GM10847 (cell line): ENCODE measurements around the gene AGPAT4.

Experiments used
- POLR2A ChIP-seq: IDR thresholded peaks from 2 replicates; pipeline ENCODE4 v1.6.1; 2011; ENCODE audit not compliant: insufficient read length; ENCODE audit errors: extremely low read depth

AGPAT4 gene

DNA sequence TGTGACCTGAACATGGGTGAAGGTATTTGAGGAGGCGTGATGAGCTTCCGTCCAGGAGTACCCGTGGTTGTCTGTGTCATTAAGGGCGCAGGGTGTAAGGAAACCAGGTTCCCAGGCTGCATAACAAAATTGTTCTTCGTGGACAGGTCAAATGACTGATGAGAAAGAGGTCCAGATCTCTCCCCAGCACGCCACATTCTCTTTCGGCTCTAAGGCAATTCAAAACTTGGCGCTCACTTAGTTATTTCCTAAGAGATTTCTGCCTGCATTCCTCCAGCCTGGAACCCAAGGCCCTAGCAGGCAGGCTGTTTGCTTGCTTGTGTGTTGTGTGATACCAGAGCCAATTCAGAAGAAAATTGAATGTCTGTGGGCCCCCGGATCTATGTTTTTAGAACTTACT is 139.9 kb downstream of the AGPAT4 start:
- no peak for TF ChIP-seq POLR2A

DNA sequence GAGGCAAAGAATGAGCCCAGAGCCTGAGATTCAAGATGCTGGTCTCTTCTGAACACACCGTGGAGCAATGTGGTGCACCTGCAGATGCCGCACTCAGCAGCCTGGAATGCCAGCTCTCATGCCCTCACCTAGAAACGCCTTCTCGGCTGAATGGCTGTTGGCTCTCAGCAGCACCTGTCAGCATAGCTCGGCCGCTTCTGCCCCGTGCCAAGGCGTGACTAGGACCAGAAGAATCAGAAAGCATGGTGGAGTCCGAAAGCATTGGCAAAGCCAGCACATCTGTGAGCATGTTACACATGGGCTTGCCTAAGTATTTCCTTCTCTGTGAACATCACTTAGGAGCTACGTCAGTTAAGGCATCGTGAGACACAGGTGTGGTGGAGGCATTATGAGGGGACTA is 141.5 kb downstream of the AGPAT4 start:
- no peak for TF ChIP-seq POLR2A

GRCh38 chr6:161130967-161131766 is 142.7 kb downstream of the AGPAT4 start:
- TF ChIP-seq POLR2A = no peak

GRCh38 chr6:161130541-161130940 is 143.3 kb downstream of the AGPAT4 start:
- no peak for TF ChIP-seq POLR2A

GRCh38 chr6:161128680-161129196 is 145.1 kb downstream of the AGPAT4 start:
- TF ChIP-seq POLR2A = no peak

DNA sequence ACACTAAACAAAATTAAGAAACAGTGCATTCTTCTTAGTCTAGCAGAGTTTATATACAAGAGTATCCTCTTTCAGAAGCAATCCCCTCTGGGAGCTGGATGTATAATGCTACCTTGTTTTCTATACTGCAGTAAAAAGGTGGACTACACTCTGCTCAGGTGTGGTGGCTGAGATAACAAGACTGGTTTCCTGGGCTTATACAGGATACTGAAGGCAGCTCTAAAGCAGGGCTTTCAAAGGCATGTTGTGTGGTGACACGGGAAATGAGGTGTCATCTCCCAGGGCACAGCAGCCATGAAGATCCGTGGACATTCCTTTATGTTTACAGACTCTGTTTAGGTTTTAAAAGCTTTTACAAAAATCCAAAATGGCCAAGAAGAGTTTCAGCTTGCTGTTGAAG is 145.6 kb downstream of the AGPAT4 start:
- TF ChIP-seq POLR2A = no peak

- no peak for TF ChIP-seq POLR2A
Observed at GRCh38 chr6:161127071-161127740, 146.7 kb downstream of the AGPAT4 start.

DNA sequence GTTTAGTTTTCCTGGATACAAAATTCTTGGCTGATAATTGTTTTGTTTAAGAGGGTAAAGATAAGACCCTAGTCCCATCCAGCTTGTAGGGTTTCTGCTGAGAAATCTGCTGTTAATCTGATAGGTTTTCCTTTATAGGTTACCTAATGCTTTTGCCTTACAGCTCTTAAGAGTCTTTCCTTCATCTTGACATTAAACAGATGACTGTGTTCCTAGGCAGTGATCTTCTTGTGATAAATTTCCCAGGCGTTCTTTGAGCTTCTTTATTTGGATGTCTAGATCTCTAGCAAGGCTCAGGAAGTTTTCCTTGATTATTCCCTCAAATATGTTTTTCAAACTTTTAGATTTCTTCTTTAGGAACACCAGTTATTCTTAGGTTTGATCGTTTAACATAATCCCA is 148.3 kb downstream of the AGPAT4 start:
- TF ChIP-seq POLR2A = no peak

GRCh38 chr6:161117942-161118341 is 155.9 kb downstream of the AGPAT4 start:
- no peak for TF ChIP-seq POLR2A

GRCh38 chr6:161117308-161117707 is 156.6 kb downstream of the AGPAT4 start:
- TF ChIP-seq POLR2A = no peak

DNA sequence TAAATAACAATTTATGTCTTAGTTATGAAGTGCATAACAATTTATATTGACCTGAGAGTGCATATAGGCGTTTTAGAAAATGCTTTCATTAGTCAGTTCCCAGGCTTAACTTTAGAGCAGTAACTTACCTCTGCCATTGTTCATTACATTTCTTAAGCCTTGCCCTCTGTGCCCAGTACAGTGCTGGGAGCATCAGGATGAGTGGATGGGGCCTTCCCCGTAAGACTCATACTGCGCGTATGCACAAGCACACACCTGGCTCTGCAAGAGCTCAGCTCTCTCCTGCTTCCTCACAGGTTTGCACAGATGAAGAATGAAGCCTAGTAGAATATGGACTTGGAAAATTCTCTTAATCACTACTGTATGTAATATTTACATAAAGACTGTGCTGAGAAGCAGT is 157.3 kb downstream of the AGPAT4 start:
- no peak for TF ChIP-seq POLR2A

GRCh38 chr6:161115468-161115867 is 158.4 kb downstream of the AGPAT4 start:
- no peak for TF ChIP-seq POLR2A

GRCh38 chr6:161111261-161111660 is 162.6 kb downstream of the AGPAT4 start:
- no peak for TF ChIP-seq POLR2A

DNA sequence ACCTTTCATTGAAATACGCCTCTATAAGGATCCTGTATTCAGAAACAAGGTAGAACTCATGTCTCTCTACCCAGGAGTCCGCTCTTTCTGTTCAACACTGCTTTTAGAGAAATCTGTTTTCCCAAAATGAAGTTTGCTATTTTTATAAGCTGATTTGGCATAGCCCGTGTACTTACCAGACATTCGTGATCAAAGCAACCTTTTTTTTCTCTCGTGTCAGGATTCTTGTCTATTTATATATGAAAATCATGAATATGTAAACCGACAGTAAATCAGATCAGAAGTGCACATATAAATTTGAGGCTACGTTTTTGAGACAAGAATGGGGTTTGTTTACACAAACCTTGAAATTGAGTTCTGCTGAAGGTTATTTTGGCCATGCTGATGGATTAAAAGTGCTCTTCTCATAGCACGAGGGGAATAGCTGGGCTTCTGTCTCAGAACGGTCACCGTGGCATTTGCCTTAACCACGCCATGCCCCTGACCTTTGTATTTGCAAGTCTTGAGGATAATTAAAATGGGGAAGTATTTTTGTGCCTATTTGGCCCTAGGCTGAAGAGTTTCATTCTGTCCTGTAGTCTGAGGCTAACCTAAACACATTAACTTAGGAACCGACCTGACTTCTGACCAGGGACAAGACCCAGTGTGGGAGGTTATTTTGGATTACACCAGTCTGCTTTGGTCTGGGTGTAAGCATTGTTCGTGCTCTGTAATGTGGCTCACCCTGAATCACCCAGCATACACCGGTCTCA is 163.7 kb downstream of the AGPAT4 start:
- no peak for TF ChIP-seq POLR2A

- TF ChIP-seq POLR2A = no peak
Observed at GRCh38 chr6:161109366-161109765, 164.5 kb downstream of the AGPAT4 start.

- TF ChIP-seq POLR2A = no peak
Observed at GRCh38 chr6:161108916-161109315, 164.9 kb downstream of the AGPAT4 start.
